NCI-H524 treated with DMSO at 0.1 percent for 48 hours (cell line): ENCODE results near the gene PSMC3IP.
"Not testable (repeated sequence)": the region's sequence is repeated elsewhere in the genome, so short reads cannot be mapped to it uniquely, and the experiment has no call there.

ENCODE experiments used
- DNase-seq: peaks from one replicate; lab custom pipeline; 2025; lab: John Stamatoyannopoulos, UW

PSMC3IP gene, protein sequence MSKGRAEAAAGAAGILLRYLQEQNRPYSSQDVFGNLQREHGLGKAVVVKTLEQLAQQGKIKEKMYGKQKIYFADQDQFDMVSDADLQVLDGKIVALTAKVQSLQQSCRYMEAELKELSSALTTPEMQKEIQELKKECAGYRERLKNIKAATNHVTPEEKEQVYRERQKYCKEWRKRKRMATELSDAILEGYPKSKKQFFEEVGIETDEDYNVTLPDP

DNA sequence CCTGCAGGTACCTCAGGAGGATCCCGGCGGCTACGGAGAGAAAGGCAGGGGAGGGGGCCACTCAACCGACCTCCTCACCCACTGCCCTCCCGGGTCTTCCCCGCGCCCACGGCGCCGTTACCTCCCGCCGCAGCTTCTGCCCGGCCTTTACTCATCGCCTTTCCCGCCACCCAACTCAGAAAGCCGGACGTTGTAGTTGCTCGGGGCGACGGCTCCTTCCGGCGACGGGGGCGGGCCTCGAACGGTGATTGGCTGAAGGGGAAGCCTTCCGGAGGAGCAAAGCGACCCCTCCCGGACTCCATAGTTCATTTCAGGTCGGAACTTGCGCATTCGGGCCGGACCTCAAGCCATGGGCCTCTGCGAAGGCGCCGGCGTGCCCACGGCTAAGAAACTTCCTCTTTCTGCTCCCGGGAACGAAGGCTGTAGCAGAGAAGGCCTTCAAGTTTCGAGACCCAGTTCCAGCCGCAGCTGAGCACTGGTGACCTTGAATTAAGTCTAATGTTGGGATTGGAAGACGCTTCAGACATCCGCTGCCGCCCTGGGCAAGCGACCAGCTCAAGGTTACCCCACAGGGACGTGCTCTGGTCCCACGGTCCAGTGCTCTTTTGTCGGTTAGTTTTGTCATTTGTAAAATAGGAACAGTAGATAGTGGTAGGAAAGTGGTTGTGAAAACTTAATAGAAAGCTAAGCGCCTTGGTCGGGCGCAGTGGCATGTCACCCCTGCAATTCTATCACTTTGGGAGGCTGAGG is at the start of gene PSMC3IP:
TSS of gene PSMC3IP (minus strand) at position 198 of the 750 bp plus-strand sequence. CDS start at position 155, 43 bp downstream.
- peak; percentile 78 for DNase-seq

DNA sequence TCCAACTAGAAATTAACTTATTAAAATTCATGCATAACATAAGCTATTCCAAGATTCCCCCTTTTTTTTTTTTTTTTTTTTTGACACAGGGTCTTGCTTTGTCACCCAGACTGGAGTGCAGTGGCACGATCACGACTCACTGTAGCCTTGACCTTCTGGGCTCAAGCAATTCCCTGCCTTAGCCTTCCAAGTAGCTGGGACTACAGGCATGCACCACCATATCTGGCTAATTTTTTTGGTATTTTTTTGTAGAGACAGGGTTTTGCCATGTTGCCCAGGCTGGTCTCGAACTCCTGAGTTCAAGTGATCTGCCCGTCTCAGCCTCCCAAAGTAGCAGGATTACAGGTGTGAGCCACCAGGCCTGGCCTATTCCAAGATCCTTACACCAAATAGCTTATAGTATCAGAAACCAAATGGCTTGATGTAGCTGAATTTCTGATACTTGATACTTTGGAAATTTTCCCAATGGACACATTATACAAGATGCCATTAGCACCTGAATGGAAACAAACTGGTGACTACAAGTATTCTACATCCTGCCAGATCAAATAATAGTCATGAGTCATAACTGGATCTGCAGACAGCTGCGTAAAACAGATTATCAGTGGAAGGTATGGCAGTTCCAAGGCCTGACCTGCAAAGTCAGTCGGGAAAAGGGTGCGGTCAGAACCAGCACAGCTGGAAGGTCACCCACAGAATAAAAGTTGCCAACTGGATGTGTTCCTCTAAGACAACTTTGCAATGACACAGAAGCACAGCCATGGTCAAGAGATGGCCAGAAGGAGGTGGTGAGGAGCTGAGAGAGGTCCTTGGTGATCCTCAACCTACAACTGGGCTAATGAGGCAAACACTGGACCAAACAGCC is 46.4 kb upstream of the PSMC3IP start:
- no peak for DNase-seq

DNA sequence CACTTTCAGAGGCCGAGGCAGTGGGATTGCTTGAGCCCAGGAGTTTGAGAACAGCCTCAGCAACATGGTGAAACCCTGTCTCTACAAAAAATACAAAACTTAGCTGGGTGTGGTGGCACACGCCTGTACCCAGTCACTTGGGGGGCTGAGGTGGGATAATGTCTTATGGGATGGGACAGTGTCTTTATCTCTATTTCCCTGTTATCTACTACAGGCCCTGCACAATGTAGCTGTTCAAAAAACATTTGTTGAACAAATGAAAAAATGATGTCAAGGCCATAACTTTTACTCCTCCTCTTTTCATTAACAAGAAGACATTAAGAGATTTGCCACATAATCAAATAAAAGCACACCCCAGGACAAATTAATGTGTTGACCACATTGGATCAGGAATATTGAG is 45.7 kb upstream of the PSMC3IP start:
- DNase-seq: no peak

DNA sequence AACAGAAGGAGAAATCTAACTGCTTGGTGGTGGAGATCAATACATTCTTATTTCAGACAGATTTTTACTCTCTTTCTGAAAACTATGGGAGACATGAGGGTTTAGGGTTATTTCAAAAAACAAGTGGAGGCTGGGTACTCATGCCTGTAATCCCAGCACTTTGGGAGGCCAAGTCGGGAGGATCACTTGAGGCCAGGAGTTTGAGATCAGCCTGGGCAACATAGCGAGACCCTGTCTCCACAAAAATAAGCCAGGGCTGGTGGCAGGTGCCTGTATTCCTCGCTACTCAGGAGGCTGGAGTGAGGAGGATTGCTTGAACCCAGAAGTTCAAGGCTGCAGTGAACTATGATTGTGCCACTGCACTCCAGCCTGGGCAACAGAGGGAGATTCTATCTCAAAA is 44.5 kb upstream of the PSMC3IP start:
- DNase-seq: not testable (repeated sequence)

DNA sequence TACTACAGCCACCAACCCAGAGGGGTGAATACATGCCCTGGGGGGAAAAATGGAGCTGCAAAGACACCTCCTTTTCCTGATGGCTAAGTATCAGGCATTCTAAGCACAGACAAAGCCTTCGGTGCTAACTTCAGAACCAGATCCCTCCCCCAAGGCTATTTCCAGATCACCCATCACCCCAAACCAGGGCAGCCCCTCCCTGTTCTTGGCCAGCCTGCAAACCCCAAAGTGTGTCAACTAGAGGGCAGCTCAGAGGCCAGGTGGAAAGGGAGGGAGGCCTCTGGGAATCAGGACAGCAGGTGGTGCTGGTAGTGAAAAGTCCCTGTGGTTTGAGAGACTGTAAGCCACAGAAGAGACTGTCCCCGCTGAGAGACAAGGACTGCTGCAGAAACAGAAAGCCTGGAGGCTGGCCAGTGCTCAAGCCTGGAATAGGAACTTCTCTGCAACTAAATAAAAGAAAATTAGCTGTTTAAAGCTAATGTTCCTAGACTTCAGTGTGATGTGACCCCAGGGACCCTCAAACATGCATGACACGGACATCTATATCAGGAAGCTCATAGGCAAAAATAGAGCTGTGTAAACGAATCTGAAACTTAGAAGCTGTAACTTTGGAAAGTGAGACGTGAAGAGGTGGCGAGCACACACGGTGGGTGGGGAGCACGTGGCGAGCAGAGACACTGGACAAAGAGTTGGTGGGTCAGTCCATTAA is 41.1 kb upstream of the PSMC3IP start:
- no peak for DNase-seq

DNA sequence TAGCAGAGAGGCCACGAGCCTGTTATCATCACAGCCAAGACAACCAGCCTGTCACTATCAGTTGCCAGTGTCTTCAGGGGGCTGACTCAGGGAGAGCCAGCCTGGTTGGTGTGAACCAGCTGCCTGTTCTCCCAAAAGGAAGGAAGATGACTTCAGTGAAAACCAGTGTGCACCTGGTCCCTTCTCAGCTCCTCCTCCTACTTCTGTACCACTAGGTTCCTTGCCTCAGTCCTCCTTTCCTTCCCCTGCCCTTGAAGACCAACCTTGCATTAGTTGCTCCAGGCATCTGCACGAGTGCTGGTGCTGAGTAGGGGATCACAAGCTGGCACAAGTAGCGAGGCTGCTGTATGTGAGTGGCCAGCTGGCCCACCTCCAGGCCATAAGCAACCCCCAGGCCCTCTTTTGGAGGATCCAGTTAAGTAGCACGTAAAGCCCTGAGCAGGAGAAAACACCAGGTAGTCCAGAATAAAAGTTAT is 40.5 kb upstream of the PSMC3IP start:
- DNase-seq: no peak

DNA sequence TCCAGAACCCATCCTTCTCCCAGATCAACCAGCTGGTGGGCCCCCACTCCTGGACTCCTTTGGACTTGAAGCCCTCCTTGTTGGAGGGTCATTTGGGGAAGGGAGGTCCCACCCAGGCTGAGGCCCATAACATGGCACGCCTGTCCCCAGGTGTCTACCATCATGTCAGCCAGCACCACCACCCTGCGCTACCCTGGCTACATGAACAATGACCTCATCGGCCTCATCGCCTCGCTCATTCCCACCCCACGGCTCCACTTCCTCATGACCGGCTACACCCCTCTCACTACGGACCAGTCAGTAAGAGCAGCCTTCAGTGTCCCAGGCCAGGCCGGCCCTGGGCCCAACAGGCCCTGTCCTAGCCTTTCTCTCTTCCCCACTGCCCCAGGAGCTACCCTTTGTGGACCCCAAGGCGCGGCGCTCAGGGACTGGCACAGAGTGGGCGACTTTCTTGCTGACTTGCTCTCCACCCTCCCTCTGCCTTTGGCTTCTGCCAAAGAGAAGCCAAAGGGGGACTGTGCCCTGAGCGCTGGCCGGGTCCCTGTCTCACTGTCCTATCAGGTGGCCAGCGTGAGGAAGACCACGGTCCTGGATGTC is 36.3 kb upstream of the PSMC3IP start:
- DNase-seq: no peak

DNA sequence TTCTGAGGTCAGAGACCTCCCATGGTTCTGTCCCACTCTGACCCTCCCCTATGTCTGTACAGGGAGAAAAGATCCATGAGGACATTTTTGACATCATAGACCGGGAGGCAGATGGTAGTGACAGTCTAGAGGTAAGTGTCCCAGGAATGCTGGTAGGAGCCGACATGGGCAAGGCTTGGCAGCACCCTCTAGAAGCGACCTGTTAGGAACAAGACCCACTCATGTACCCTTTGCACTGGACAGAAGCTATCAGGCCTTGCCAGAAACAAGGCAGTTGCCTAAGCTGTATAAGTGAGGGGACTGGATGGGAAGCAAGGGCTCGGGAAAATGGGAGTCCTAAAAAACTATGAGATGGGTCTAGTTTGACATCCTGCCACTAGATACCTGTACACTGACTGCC is 34.5 kb upstream of the PSMC3IP start:
- DNase-seq: no peak

DNA sequence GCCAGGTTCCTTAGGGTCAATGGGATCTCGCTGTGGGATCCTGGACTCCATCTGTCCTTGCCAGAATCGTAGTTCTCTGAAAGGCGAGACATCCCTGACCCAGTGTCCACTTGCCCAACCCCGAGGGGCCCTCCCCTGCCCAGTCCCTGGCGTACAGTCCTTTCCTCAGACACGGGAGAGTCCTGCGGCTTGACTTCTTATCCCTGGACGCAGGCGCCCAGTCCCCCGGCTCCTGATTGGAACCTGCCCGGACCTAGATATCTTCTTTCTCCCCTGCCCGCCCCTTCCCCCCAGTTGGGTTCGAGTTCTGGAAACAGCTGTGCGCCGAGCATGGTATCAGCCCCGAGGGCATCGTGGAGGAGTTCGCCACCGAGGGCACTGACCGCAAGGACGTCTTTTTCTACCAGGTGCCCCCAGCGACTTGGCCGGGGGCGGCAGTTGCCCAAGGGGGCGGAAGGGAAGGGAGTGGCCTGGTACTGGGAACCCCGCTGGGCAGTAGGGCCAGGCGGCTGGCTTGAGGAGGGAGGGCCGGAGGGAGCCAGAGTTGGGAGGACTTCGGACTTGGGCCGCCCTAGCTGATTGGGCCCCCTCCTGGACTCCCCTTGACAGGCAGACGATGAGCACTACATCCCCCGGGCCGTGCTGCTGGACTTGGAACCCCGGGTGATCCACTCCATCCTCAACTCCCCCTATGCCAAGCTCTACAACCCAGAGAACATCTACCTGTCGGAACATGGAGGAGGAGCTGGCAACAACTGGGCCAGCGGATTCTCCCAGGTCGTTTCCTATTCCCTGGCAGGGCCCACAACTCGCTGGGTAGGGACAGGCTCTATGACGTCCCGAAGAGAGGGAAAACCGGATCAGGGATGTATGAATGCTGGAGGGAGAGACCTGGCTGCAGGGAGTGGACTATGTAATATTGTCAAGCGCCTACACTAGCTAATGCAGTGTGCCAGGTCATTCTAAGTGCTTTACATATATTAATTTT is 32.6 kb upstream of the PSMC3IP start:
- DNase-seq: not testable (repeated sequence)

DNA sequence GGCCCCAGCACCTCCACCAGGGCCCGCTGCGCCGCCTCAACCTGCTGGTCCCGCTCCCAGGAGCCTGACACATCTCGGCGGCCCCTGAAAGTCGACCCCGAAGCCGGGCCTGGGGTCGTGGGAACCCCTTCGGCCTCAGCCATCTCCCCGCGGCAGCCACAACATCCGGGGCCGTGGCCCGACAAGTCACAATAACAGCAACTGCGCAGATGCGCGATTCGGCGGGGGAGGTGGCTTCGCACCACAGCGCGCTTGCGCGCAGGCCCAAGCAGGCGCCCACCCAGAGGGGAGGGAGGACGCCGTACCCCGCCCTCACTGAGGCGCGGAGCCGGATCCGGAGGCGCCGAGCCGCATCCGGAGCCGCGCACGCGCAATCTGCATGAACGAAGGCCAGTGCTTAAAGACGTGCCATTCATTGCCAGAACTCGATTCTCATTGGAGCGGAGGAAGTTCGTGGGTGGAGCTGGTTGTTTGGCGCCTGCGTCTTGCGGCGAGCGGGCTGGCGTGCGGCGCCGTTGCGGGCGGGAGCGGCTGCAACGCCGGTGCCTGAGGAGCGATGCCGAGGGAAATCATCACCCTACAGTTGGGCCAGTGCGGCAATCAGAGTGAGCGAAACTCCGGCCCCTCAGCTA is 31.8 kb upstream of the PSMC3IP start, which contains the start of the genes RETREG3 and TUBG1:
TSS of gene RETREG3 (minus strand) at position 193 of the 632 bp plus-strand sequence. CDS start at position 143, 50 bp downstream.
TSS of gene TUBG1 (plus strand) at position 502 of the 632 bp plus-strand sequence. CDS start at position 557, 55 bp downstream.
- peak; percentile 98 for DNase-seq

DNA sequence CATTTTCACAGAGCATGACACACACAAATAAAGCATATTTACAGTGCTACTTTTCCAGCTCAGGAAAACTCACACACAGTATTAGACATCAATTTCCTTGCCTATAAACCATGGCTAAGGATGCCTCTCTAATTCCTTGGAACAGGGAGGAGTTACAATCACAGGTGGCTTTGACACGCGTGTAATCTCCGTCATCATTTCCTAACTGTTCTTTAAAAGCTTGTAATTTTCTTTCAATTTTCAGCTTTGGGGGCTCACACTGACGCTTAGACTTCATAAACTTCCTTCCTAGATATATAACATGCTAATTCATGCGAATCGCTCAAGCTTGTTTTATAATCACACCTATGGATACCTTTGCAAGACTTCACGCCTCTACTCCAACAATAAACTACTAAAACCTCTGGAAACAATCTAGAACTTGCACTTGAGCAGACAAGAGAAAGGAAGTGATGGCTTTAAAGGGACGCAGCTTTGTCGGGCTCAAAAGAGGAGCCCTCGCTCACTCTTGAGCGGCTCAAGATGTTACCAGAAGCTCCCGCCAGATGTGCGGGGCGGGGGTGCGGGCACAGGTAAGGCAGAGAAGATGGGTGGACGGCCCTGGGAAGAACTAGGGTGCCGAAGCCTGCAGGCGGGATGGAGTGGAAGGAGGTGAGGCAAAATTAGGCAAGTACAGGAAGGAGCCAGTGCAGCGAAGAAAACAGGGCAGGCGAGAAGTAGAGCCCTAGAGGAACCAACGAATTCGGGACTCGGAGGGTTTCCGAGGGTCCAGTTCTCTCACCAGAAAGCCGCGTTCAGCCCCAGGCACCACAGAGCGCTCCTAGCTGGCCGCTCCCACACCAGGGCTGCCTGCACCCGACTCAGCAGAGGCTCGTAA is 31.0 kb upstream of the PSMC3IP start:
- DNase-seq: no peak

DNA sequence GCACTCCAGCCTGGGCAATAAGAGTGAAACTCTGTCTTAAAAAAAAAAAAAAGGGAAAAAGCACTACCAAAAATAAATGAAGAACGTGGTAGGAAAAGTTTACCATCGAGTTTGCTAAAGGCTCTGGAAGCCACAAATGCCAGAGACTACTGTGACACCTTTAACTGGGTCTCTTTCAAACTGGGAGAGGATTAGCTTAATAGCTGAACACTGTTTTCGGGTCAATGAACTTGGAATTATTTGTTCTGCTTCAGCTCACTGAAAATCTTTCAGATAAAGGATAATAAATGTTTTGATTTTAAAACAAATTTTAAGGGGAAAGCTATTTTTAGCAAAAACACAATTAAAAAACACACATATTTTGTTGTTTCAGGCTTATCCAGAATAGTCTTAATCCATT is 30.2 kb upstream of the PSMC3IP start:
- no peak for DNase-seq

DNA sequence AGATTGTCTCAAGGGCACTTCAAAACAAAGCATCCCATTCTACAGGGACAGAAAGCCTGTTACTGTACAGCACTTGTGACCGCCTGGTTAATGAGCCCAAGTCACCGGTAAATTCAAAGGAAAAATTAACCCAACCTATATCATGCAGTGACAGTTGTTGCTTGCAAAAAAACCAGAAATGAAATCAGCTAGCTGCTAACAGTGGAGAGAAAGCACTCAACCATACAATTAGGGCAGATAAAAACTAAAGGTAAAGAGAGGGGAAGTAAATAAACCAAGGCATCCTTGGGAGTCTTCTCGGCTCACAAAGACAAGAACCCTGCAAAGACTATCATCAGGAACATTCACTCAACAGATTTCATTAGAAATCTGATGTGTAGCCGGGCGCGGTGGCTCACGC is 25.8 kb upstream of the PSMC3IP start:
- peak; percentile 54 for DNase-seq

DNA sequence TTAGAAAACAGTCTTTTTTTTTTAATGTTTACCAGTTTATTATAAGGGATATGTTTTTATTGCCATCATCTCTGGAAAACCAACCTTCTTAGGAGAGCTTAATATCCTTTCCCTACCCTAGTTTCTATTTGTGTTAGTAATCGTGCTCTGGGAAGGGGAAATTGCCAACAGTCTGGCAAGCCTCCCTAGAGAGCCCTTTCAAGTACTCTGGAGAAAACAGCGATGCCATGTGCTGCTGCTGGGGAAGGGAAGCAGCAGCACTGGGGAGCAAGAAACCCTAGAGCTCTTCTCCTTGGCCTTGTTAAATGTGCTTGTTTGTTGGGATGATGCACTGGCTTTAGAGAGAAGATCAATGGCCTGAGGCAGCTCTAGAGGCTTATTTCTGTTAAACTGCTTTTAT is 21.4 kb upstream of the PSMC3IP start:
- DNase-seq: peak; percentile 63

DNA sequence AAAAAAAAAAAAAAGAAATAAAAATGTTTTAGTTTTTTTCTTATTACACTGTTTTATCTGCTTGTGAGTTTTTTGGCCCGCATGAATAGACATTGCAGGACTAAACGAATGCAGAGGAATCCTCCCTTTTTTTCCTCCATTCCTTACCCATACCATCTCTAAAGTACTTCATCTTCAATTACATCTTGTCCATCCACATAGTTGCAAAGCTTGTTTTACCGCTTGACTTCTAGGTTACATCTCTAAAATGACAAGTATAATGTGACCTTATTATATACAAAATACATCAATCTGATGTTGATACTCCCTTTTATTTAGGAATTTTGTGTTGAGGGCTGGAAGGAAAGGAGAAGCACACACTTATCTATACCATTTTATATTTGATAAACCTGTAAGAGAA is 18.9 kb upstream of the PSMC3IP start:
- no peak for DNase-seq

DNA sequence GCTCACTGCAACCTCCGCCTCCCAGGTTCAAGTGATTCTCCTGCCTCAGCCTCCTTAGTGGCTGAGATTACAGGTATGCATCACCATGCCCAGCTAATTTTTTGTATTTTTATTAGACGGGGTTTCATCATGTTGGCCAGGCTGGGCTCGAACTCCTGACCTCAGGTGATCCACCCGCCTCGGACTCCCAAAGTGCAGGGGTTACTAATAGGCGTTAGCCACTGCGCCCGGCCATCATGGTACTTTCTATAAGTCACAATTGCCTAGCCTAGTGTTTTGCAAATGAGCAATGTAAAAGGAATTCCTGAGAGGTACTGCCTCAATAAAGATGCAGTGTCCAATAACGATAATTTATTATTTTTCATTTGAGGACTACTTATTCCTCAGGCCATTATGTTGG is 13.9 kb upstream of the PSMC3IP start:
- no peak for DNase-seq

DNA sequence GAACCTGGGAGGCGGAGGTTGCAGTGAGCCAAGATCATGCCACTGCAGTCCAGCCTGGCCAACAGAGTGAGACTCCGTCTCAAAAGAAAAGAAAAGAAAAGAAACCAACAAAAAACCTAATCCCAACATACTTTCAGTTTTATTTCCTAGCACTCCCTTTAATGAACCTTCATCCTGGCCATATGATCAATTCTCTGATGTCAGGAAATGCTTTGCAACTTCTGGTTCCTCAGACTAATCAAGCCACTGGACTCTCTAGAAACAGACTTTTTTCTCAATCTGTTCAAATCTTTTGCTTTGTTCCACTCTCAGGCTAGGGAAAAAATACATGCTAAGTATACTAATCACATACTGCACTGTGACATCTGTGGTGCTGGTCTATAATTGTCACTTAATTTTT is 13.4 kb upstream of the PSMC3IP start:
- no peak for DNase-seq

DNA sequence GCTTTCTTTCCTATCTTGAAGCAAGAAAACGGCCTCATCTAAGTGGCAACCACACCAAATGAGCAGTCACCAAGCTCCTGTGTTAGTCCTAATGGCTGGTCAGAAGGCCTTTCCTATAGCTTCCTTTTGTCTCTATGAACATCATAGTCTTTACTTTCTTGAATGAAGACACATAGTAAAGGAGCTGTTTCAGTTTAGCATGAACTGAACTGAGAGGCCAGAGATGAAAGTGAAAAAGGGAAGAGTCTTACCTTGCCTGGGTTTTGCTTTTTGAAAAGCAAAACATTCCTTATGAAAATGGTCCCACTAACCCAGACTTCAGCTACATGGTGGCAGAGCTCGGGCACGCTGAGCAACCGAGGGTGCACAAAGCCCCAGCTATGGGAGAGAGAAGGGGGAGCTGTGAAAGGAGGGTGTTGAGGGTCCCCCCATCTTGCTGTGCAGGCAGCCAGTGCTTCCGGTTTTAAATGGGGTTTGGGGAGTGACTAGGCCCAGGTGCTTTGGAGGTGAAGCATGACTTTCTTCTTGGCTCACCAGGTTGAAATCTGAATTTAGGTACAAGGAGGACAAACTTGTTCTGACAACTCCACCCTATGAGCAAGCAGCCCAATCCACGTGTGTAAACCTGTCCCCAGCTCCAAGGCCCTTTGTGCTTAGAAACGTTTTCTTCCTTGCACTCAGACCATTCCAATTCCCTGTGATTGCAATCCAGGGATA is 9.1 kb upstream of the PSMC3IP start:
- DNase-seq: no peak
